ENCODE measurements around the gene TWNK.

Gene TWNK

GRCh38 chr10:100968062-100968736, 19.1 kb upstream of the TWNK start:
- in situ Hi-C loops (cut with HindIII; ENCODE audit: low sequenced_read_pairs), result no loop called here
- no peak for TF ChIP-seq CTCF (IDR thresholded peaks at IDR 0.05; ENCODE audit: low read depth, low read length)
- DNase-seq (ENCODE audit: low read depth, low spot score), result no peak
- H3K4me3 ChIP-seq (ENCODE audit: low read depth, low read length), result no peak overlapping the region

- DNase-seq (ENCODE audit: low read depth, low spot score), result no peak
- H3K4me3 ChIP-seq (ENCODE audit: low read depth, low read length), result peak overlapping the region; percentile 48
- in situ Hi-C loops (cut with HindIII; ENCODE audit: low sequenced_read_pairs), result no loop called here
- TF ChIP-seq CTCF (IDR thresholded peaks at IDR 0.05; ENCODE audit: low read depth, low read length), result no peak
These were observed 18.5 kb upstream of the TWNK start for GRCh38 chr10:100968863-100969186.

DNA sequence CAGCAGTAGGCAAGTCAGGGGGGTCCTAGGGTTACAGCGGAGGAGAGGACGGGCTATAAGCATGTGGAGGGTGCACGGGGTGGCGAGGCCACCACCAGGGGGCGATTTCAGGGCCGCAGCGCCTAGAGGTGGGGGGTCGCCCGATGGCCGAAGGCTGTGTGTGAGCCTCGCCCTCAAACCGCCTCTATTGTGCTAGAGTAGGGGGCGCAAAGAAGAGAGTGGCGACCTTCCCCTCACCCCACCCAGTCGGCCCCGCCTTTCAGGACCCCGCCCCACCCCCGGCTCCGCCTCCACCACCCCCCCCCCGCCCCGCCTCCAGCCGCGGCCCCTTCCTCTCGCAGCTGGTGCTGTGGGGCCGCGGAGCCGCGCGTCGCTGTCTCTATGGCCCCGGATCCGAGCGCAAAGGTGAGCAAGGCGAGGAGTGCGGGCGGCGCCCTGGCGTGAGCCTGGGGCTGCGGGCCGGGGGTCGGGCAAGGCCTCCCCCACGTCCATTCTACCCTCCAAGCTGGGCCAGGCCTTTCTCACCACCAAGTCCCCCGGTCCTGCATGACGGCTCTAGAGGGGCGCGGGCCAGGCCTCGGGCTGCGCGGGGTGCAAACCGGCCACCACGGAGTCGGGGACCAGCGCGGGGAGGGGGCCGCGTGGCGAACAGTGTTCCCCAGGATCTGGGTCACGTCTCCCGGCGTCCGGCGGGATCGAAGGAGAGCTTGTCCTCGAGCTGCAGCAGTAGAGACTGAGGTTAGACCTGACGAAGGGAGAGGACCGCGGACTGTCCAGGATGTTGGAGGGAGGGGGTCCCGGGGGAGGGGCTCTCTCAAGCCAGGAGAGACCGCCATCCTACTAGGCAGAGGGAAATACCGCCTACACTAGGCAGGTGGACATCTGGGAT, 17.9 kb upstream of the TWNK start, which contains the start of gene SEMA4G:
Gene SEMA4G (plus strand): TSS at position 318 of the 889 bp plus-strand sequence. CDS start 3,409 bp downstream, outside the sequence.
- peak within 1 kb of the TSS; percentile 48 for H3K4me3 ChIP-seq (ENCODE audit: low read depth, low read length)
- TF ChIP-seq CTCF (IDR thresholded peaks at IDR 0.05; ENCODE audit: low read depth, low read length), result peak; percentile 86
- peak; percentile 6 for DNase-seq (ENCODE audit: low read depth, low spot score)
- in situ Hi-C loops (cut with HindIII; ENCODE audit: low sequenced_read_pairs), result no loop called here

GRCh38 chr10:100970076-100970913, 17.0 kb upstream of the TWNK start:
- no peak for TF ChIP-seq CTCF (IDR thresholded peaks at IDR 0.05; ENCODE audit: low read depth, low read length)
- in situ Hi-C loops (cut with HindIII; ENCODE audit: low sequenced_read_pairs), result no loop called here
- peak overlapping the region; percentile 48 for H3K4me3 ChIP-seq (ENCODE audit: low read depth, low read length)
- DNase-seq (ENCODE audit: low read depth, low spot score), result no peak

- H3K4me3 ChIP-seq (ENCODE audit: low read depth, low read length), result no peak overlapping the region
- DNase-seq (ENCODE audit: low read depth, low spot score), result no peak
- no peak for TF ChIP-seq CTCF (IDR thresholded peaks at IDR 0.05; ENCODE audit: low read depth, low read length)
- in situ Hi-C loops (cut with HindIII; ENCODE audit: low sequenced_read_pairs), result no loop called here
These were observed 16.2 kb upstream of the TWNK start for GRCh38 chr10:100970914-100971811.

Measured in astrocyte of the spinal cord (primary cell).